GM18907 (cell line): ENCODE measurements around the gene OLR1.
"Not testable (repeated sequence)": the region's sequence is repeated elsewhere in the genome, so short reads cannot be mapped to it uniquely, and the experiment has no call there.

Experiments used
- ATAC-seq: cut with Tn5 transposase; IDR thresholded peaks from one replicate; pipeline ENCODE4 v1.9.1; 2021; ENCODE audit warnings: mild to moderate bottlenecking, moderate library complexity; ENCODE audit not compliant: unreplicated experiment

The OLR1 gene

DNA sequence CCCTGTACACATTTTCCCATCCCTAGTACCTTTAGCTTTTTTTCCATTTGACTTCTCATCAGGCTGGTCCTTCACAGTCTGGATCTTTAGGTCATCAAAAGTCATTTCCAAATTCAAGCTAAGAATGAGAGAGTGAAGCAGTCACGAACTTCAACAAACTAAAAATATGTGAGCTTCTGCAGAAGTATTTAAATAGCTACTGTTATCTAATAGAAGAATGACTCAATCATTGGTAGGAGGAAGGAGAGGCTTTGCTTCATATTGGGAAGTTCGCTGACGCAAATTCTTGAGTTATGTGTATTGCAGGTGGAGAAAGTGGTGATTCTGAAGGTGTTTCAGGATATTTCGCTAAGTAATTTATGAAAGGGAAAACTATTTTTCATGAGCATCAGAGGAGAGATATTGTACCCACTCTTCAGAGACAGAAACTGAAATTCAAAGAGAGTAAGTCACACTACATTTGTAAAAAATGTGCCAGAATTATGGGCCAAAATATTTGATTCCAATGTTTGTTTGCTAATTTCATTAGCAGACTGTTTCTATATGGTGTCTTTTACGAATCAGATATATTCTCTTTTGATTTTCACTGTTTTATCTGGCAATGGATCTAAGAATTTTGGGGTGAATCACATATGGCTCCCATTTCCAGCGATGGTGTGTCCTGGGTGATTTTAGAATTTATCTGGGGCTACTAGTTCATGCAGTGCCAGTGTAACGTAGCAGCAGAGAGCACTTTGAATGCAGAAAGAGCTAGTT lies at the start of gene OLR1:
TSS of gene OLR1 (minus strand) at position 160 of the 756 bp plus-strand sequence. CDS start at position 105, 55 bp downstream.
- ATAC-seq, result no peak

DNA sequence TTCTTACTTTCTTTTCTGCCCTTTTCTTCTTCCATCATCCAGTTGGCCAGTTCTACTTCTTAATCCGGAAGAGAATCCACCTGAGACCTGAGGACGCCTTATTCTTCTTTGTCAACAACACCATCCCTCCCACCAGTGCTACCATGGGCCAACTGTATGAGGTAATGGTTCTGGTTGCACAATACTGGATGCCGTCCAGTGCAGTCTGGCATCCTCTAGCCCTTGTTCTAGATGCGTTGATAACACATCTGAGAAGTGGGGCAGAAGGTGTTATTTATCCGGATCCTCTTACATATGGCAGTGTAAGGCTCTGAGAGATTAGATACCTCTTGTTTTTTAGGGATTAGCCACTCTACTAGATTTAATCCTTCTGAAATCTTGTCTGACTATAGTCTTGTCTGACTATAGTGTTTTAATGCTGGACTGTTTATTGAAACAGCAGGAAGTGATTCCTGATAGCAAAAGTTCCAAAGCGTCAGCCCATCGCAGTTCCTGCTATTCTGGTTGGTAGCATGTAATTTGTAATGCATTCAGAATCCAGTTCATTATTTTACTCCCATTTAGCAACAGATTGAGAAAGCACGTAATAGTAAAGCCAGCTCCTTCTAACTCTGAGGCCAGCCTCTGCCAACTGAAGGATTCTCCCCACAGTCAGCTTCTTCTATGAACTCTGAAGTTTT lies 48.6 kb upstream of the OLR1 start:
- no peak for ATAC-seq

DNA sequence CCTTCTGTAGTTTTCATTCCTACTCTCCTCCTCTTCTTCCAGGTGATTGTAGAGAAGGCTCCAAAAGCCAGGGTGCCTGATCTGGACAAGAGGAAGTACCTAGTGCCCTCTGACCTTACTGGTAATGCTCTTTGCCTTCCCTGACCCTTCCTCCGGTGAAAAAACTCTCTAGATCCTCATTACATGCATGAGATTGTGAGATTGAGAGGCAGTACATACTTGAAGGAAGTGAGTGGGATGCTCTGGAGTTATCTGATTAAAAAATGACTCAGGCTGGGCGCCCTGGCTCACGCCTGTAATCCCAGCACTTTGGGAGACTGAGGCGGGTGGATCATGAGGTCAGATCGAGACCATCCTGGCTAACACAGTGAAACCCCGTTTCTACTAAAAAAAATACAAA lies 46.1 kb upstream of the OLR1 start:
- no peak for ATAC-seq

DNA sequence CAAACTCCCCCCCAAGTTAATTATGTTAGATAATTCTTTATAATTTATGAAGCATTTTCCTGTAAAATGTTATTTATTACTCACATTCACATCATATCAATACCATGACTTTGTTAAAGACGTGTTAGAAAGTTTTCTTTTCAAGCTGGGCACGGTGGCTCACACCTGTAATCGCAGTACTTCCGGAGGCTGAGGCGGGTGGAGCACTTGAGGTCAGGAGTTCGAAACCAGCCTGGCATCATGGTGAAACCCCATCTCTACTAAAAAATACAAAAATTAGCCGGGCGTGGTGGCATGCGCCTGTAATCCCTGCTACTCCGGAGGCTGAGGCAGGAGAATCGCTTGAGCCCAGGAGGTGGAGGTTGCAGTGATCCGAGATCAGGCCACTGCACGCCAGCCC lies 44.0 kb upstream of the OLR1 start:
- ATAC-seq, result not testable (repeated sequence)

DNA sequence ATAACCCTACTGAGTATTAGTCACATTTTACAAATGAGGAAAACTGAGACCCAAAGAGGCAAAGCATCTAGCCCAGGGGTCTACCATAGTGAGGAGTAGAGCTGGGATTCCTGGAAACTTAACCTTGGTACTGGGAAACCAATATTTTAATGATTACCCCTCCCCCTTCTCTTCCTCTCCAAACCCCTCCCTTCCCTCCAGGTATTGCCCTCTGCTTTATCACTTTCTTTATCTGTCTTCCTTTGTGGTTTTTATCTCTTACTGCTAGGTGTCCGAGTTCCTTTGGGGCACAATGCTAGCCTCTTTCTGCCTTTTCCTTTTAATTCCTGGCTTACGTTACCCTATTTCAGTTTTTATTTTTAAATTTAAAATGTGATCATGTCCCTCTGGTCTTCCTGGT lies 43.5 kb upstream of the OLR1 start:
- ATAC-seq, result no peak

DNA sequence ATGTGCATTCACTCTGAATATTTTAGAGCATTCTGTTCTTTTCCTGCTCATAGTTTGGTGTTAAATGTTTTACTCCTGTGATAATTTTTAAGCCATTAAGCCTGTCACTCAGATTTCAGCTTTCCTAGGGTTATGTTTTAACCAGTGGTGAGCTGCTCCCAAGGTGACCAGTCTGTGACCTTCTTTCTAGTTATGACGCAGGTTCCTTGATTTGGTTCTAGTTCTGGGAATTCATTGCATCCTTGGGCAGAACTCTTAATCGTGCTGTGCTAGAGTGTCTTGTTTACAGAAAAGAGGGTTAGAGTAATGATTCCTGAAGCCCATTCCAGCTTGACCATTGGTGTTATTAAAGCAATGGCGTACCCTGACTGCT lies 42.9 kb upstream of the OLR1 start:
- ATAC-seq, result no peak

DNA sequence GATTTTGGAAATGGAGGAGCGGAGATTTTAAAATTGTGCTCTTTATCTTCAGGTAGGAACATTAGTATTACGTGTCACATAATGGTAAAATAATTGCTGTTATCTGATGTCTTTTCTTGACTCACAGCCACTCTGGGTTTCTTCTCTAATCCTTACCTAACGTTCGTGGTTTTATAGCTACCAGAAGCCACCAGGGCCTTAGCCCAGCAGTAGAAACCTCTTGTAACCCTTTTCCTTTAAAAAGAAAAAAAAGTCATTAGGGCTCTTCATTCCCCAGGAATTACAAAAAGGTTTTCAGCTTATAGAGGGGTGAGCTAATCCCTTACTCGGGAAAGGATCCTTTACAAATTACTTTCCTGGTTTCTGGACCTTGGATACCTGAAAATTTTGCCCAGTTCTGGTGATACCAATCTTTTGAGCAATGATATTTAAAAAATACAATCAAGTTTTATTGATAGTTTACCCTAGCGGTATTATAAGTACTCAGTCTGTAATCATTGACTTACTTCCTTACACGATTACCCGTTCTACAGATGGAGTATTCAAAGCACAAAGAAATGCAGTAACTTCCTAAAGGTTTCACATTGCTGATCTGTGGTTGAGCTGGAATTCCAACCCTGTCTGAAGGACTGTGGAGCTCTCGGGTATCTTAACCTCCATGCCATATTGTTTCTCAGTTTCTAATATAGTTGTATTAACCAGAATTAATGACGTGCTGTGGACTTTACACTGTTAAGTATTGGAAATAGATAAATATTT lies 42.4 kb upstream of the OLR1 start:
- no peak for ATAC-seq

DNA sequence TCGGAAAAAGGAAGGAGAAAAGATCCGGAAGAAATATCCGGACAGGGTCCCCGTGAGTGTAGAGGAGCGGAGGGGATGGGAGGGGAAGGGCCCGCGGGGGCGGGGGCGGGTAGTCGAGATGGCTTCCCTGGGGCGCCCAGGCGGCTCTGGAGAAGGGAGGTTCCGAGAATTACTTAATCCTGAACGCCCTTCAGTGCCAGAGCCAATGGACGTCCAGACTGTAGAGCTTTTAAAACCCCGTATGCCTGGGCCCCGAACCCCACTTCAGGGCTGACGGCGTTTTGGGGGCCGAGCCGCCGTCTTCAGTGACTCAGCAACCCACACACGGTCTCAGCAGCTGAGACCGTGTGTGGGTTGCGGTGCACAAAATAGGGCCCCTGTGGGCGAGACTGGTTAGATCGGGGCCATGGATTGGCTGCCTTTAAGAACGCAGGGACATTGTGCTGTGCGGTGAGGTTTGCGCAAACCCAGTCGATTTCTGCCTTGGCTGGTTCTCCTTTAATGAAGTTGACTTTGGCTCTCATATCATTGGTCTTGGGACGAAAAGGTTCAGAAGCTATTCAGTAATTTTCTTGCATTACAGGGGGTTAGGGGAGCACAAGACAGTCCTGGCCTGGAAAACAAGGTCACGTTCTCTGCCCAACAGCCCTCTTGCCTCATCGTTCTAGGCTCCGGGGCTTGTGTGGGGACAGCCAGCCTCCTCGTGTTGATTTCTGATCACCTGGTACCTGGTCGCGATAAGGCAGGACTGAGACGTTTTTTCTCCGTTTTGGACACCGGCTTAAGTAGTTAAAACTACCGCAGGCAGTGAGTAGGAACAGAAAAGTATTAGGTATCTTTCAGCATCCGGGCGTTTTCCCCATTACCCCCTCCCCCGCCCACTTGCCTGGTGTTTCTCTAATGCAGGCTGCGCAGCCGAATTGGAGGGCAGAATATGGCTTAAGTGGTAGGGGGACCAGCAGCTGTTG lies 41.5 kb upstream of the OLR1 start:
- peak; percentile 58 for ATAC-seq

DNA sequence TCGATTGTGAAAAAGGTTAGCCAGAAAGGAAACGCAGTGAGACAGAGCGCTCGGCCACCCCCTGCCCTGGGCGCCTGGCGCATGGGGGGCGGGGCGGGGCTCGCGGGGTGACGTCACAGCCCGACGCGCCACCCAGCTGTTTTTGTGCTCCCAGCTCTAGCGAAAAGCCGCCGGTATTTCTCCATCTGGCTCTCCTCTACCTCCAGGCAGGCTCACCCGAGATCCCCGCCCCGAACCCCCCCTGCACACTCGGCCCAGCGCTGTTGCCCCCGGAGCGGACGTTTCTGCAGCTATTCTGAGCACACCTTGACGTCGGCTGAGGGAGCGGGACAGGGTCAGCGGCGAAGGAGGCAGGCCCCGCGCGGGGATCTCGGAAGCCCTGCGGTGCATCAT lies 40.8 kb upstream of the OLR1 start, which contains the start of gene GABARAPL1:
TSS of gene GABARAPL1 (plus strand) at position 139 of the 393 bp plus-strand sequence. CDS start at position 392, 253 bp downstream.
- ATAC-seq, result peak; percentile 75

DNA sequence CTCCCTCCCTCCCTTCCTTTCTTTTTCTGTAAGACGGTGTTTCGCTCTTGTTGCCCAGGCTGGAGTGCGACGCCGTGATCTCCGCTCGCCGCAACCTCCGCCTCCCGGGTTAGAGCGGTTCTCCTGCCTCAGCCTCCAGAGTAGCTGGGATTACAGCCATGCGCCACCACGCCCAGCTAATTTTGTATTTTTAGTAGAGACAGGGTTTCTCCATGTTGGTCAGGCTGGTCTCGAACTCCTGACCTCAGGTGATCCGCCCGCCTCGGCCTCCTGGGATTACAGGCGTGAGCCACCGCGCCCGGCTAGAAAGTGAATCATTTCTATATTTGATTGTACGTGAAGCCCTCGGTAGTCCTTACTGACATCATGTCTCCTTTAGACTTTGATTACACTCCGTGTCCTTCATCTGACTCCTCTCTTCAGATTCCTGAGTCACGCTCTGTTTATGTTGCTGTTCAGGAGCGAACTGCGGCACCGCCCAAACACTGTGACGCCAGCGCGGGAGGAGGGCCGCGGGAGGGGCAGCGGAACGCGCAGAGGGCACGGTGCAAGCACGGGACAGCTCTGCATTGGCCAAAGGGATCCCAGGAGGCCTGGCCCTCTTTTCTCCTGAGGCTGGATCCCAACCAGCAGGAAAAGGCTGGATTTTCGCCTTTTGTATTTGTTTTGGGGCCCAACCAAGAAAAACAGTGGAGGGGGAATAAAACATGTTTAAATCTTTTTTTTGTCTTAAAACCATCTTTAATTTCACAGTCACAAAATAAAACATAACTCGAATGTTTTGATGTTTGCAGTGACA lies 40.2 kb upstream of the OLR1 start:
- peak; percentile 69 for ATAC-seq

DNA sequence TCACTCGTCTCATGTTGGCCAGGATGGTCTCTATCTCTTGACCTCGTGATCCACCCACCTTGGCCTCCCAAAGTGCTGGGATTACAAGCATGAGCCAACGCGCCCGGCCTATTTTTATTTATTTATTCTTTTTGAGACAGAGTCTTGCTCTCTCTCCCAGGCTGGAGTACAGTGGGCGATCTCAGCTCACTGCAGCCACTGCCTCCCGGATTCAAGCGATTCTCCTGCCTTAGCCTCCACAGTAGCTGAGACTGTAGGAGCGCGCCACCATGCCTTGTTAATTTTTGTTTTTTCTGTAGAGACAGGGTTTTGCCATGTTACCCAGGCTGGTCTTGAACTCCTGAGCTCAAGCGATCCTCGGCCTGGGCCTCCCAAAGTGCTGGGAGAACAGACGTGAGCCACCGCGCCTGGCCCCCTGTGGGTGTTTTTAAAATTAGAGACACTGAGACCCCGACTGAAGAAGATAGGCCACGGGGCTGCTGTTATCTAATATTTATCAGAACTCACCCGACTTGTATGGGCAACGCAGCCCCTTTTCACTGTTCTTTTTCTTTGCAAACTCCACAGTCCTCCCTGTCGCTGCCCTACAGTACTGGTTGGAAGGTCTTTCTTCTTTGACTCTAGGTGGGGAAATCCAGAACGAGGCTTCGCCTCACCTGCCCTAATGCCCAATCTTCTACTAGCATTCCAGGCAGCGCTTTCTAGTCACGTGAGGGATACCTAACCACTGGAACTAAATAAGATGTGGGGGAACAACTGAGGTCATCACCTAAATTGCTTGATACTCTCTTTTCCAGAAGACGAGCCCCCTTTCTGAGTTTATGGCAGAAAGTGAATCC lies 39.4 kb upstream of the OLR1 start:
- no peak for ATAC-seq

DNA sequence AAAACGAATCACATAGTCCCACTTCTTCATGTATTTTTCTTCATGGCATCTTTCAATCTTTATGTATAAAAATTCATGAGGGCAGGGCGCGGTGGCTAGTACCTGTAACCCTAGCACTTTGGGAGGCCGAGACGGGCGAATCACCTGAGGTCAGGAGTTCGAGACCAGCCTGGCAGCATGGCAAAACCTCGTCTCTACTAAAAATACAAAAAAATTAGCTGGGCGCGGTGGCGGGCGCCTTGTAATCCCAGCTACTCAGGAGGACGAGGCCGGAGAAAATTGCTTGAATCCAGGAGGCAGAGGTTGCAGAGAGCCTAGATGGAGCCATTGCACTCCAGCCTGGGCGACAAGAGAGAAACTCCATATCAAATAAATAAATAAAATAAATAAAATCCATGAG lies 38.3 kb upstream of the OLR1 start:
- ATAC-seq, result no peak

DNA sequence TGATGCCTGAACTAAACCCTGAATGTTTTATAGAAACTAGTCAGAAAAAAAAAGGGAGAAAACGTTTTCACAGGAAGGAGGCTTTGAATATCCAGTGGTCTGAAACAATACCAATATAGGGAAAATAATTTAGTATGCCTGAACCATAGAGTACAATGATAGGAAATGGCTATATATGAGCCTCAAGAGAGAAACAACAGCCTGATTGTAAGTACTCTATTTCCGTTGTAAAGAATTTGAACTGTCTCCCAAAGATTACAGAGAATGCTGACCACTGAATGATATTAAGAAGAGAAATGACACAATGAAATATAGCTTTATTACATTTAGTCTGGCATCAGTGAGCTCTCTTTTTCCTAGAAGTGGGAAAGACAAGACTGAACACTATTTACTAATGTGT lies 35.2 kb upstream of the OLR1 start:
- ATAC-seq, result no peak

DNA sequence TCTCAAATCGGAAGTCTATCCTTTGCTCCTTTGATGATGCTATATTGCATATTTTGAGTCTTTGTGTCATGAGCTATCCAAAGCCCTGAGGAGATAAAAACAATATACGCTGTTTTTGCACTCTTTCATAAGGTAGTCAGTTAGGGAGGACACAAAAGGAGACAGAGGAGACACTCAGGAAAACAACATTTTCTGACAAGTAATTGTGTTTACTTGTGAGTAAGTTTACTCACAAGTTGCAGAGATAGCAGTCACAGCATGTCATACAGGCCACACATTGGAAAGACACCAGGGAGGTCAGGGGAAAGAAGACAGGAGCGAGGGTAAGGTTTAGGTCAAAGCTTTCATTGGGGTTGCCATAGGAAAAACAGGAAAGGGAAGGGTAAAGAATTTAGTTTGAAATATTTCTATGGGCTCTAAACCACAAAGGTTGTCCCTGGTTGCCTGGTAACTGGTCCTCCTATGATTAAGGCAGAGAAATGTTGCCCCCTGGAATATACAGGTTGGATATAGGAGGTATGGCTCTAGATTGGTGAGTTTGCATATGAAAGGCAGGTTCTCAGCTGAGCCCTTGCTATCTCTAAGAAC lies 33.4 kb upstream of the OLR1 start:
- ATAC-seq, result no peak

DNA sequence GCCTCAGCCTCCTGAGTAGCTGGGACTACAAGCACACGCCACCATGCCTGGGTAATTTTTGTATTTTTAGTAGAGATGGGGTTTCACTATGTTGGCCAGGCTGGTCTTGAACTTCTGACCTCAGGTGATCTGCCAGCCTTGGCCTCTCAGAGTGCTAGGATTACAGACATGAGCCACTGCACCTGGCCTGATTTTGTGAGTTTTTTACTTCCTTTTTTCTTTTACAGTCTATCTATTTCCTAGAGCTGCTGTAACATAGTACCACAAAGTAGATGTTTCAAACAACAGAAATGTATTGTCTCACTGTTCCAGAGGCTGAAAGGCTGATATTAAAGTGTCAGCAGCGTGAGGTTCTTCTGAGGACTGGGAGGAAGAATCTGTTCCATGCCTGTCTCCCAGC lies 32.6 kb upstream of the OLR1 start:
- not testable (repeated sequence) for ATAC-seq

DNA sequence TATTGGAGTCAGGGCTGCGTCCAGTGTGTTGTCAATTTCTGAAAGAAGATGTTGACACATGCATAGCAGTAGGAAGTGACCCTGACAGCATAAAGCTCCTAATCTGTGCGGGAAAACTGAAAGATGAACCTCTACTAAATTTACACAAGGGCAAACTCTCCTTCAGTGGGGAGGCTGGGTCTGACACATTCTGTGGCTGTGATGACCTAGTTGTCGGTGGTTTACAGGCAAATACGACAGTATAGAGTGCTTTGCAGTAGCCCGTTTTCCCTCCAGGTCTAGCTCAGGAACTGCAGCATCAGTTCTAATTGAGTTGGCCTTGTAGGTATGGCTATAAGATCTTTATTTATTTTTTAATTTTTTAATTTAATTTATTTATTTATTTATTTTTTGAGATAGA lies 25.9 kb upstream of the OLR1 start:
- no peak for ATAC-seq

DNA sequence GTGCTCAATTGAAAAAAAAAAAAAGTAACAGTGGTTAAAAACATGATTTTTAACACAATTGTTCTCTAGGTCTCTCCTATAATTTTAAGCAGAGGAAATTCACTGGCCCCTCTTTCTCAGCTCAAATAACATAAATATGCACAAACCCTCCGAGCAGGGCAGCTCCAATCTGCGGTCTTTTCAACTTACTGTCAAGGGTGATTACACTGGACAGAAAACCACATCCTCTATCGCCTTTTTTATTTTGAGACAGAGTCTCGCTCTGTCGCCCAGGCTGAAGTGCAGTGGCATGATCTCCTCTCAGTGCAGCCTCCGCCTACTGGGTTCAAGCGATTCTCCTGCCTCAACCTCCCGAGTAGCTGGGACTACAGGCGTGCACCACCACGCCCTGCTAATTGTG lies 24.3 kb upstream of the OLR1 start:
- peak; percentile 81 for ATAC-seq

DNA sequence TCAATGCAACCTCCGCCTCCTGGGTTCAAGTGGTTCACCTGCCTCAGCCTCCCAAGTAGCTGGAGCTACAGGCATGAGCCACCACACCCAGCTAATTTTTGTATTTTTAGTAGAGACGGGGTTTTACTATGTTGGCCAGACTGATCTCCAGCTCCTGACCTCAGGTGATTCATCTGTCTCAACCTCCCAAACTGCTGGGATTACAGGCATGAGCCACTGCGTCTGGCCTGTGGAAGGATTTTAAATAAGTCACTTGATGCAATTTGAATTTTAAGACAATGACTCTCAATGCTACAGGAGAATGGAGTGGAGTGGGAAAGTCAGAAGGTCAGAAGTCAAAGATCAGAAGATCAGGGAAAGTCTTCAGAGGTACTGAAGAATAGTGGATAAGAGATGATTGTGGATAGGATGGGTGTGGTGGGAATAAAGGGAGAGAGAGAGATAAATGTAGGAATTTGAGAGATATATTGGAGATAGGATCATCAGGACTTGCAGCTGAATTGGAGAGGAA lies 22.3 kb upstream of the OLR1 start:
- ATAC-seq, result no peak
